Measurements from ENCODE around the gene IGF2BP1. TPM values are rescaled to one million over a fixed set of nuclear protein-coding genes. Genes with fewer than 3 reads are reported as not detected.
"Not testable (repeated sequence)": the region's sequence is repeated elsewhere in the genome, so short reads cannot be mapped to it uniquely, and the experiment has no call there.

Gene IGF2BP1
- total RNA-seq, 1 donor from 2014 or later: 1.1 TPM

GRCh38 chr17:48995974-48996721 is 1.0 kb upstream of the IGF2BP1 start:
- no peak for DNase-seq (ENCODE audit: low spot score)

GRCh38 chr17:48996722-48997102 is 473 bp upstream of the IGF2BP1 start:
- no peak for DNase-seq (ENCODE audit: low spot score)

GRCh38 chr17:48997827-48998586 is 822 bp downstream of the IGF2BP1 start:
- DNase-seq (ENCODE audit: low spot score): no peak

- DNase-seq (ENCODE audit: low spot score): no peak
Observed at GRCh38 chr17:48998587-48999440, 1.6 kb downstream of the IGF2BP1 start.

- no peak for DNase-seq (ENCODE audit: low spot score)
Observed at GRCh38 chr17:49000943-49001342, 3.8 kb downstream of the IGF2BP1 start.

- DNase-seq (ENCODE audit: low spot score): no peak
Observed at GRCh38 chr17:49001671-49002070, 4.5 kb downstream of the IGF2BP1 start.

GRCh38 chr17:49002331-49002730 is 5.1 kb downstream of the IGF2BP1 start:
- DNase-seq (ENCODE audit: low spot score): no peak

- DNase-seq (ENCODE audit: low spot score): no peak
Observed at GRCh38 chr17:49002766-49003165, 5.6 kb downstream of the IGF2BP1 start.

- no peak for DNase-seq (ENCODE audit: low spot score)
Observed at GRCh38 chr17:49003557-49004511, 6.6 kb downstream of the IGF2BP1 start.

GRCh38 chr17:49005140-49005539 is 8.0 kb downstream of the IGF2BP1 start:
- DNase-seq (ENCODE audit: low spot score): no peak

- not testable (repeated sequence) for DNase-seq (ENCODE audit: low spot score)
Observed at GRCh38 chr17:49008908-49009307, 11.7 kb downstream of the IGF2BP1 start.

GRCh38 chr17:49012769-49013255 is 15.6 kb downstream of the IGF2BP1 start:
- DNase-seq (ENCODE audit: low spot score): no peak

GRCh38 chr17:49013311-49014213 is 16.4 kb downstream of the IGF2BP1 start:
- no peak for DNase-seq (ENCODE audit: low spot score)

GRCh38 chr17:49015179-49015923 is 18.2 kb downstream of the IGF2BP1 start:
- no peak for DNase-seq (ENCODE audit: low spot score)

GRCh38 chr17:49015924-49016774 is 19.0 kb downstream of the IGF2BP1 start:
- DNase-seq (ENCODE audit: low spot score): no peak

GRCh38 chr17:49016775-49017463 is 19.7 kb downstream of the IGF2BP1 start:
- DNase-seq (ENCODE audit: low spot score): no peak

GRCh38 chr17:49018116-49018612 is 21.0 kb downstream of the IGF2BP1 start:
- no peak for DNase-seq (ENCODE audit: low spot score)
